ENCODE measurements around the gene ADAMTSL5.

DNA sequence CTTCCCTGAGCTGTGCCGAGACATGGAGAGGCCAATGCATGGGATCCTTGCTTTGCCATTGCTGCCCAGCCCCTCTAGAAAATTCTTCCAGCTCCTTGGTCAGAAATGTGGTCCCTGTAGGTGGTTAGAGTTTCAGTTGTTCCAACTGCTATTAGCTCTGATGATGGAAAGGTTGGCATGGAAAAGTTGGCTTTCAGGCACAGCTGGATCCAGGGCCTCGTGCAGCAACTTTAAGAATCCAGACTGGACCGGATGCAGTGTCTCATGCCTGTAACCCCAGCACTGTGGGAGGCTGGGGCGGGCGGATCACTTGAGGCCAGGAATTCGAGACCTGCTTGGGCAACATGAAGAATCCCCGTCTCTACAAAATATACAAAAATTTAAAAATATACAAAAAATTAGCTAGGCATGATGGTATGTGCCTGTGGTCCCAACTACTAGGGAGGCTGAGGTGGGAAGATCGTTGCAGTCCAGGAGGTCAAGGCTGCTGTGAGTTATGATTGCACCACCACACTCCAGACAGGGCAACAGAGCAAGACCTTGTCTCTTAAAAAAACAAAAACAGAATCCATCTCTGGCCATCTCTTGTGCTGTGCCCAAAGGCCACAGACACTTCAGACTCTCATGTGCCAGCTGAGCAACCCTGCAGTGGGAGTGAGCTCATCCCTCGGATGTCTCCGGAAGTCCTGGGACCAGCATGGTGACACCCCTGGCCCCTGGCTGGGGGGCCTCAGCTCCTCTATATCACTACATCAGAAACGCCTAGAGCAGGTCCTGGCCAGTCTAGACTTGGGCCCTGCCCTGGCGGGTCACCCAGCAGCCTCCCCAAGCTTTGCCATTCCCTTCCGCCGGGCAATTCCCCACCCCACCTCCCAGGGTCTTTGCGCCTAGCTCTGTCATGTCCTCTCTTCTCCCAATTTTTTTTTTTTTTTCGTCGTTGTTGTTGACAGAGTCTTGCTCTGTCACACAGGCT lies 38.5 kb upstream of the ADAMTSL5 start:
- TF ChIP-seq, protein P1, sequence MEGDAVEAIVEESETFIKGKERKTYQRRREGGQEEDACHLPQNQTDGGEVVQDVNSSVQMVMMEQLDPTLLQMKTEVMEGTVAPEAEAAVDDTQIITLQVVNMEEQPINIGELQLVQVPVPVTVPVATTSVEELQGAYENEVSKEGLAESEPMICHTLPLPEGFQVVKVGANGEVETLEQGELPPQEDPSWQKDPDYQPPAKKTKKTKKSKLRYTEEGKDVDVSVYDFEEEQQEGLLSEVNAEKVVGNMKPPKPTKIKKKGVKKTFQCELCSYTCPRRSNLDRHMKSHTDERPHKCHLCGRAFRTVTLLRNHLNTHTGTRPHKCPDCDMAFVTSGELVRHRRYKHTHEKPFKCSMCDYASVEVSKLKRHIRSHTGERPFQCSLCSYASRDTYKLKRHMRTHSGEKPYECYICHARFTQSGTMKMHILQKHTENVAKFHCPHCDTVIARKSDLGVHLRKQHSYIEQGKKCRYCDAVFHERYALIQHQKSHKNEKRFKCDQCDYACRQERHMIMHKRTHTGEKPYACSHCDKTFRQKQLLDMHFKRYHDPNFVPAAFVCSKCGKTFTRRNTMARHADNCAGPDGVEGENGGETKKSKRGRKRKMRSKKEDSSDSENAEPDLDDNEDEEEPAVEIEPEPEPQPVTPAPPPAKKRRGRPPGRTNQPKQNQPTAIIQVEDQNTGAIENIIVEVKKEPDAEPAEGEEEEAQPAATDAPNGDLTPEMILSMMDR (IDR thresholded peaks at IDR 0.05 in 2 of 3, conservative IDR thresholded peaks at IDR 0.05 in 1 of 3; ENCODE audit: insufficient read depth in 2 of 3, low read depth in 1 of 3, low read length in 3 of 3): no peak
- TF ChIP-seq ZNF121 (CRISPR knock-in tag; conservative IDR thresholded peaks at IDR 0.05): no peak
- no peak for TF ChIP-seq ZNF408 (CRISPR knock-in tag; IDR thresholded peaks at IDR 0.05; ENCODE audit: low read depth)
